Osteoblast (primary cell): ENCODE results near the gene STRA6. TPM values are rescaled to one million over a fixed set of nuclear protein-coding genes. Genes with fewer than 3 reads are reported as not detected.

Experiments used
- DNase-seq: peaks from one replicate; pipeline ENCODE4 v3.0.0; 2011; ENCODE audit warnings: low spot score, mixed read lengths; ENCODE audit not compliant: insufficient read length; ENCODE audit errors: missing footprints
- H2AFZ ChIP-seq: 2 replicates; pipeline ENCODE4 v1.6.0; 2011; ENCODE audit warnings: mild to moderate bottlenecking, low read length
- H3K27ac ChIP-seq: 2 replicates; pipeline ENCODE4 v1.5.1; 2011; ENCODE audit warnings: mild to moderate bottlenecking, low read depth, low read length, moderate library complexity
- H3K27me3 ChIP-seq: 2 replicates; pipeline ENCODE4 v1.6.0; 2012; ENCODE audit warnings: mild to moderate bottlenecking, control low read depth, inconsistent platforms, low read length, moderate library complexity; ENCODE audit not compliant: insufficient read depth
- H3K36me3 ChIP-seq: 2 replicates; pipeline ENCODE4 v1.5.1; 2011; ENCODE audit warnings: mild to moderate bottlenecking, low read length, control low read depth, moderate library complexity; ENCODE audit not compliant: insufficient read depth
- H3K4me1 ChIP-seq: 2 replicates; pipeline ENCODE4 v1.5.1; 2011; ENCODE audit warnings: mild to moderate bottlenecking, low read length, control low read depth, moderate library complexity; ENCODE audit not compliant: insufficient read depth
- H3K4me2 ChIP-seq: 2 replicates; pipeline ENCODE4 v1.6.0; 2011; ENCODE audit warnings: mild to moderate bottlenecking, low read length; ENCODE audit not compliant: insufficient read depth
- H3K4me3 ChIP-seq: fragments of 200-600 bp; sonication (generic); 3 replicates; pipeline ENCODE4 v1.5.1; 2012; ENCODE audit warnings: mild to moderate bottlenecking, low read length, inconsistent platforms; ENCODE audit not compliant: insufficient read depth
- H3K79me2 ChIP-seq: 2 replicates; pipeline ENCODE4 v1.6.0; 2012; ENCODE audit warnings: mild to moderate bottlenecking, low read length, control low read depth, inconsistent platforms; ENCODE audit not compliant: insufficient read depth
- H3K9me3 ChIP-seq: 2 replicates; pipeline ENCODE4 v1.5.1; 2011; ENCODE audit warnings: low read depth, low read length, control low read depth
- H4K20me1 ChIP-seq: 2 replicates; pipeline ENCODE4 v1.6.0; 2012; ENCODE audit warnings: mild to moderate bottlenecking, low read length, control low read depth; ENCODE audit not compliant: insufficient read depth
- CTCF ChIP-seq: IDR thresholded peaks from 2 replicates; pipeline ENCODE4 v1.5.1; 2011; ENCODE audit warnings: mild to moderate bottlenecking, low read depth, low read length, moderate library complexity; ENCODE audit errors: extremely low read depth
- total RNA-seq: library from RNA; depleted of rRNA; stranded (reverse); fragments of >200 nt; gene quantifications from 2 replicates; pipeline ENCODE4 v1.2.3, GENCODE V29; 2012

Gene STRA6
- total RNA-seq, 1 donor = 0.36 TPM

- Histone ChIP-seq H3K79me2 (no peaks in the 10 kb centered on the region), H3K4me3 (peak overlapping the region; percentile 32), H3K4me2 (peak overlapping the region; percentile 62), H3K9me3 (no peaks in the 10 kb centered on the region), H3K36me3 (no peaks in the 10 kb centered on the region), H4K20me1 (no peaks in the 10 kb centered on the region), H2AFZ (no peak overlapping the region), H3K27ac (peak overlapping the region; percentile 52), H3K27me3 (no peaks in the 10 kb centered on the region), H3K4me1 (peaks cover 45% of the 10 kb centered on the region)
- no peak for TF ChIP-seq CTCF
- DNase-seq = peak; percentile 90
These were observed 1.6 kb downstream of the STRA6 start for GRCh38 chr15:74200871-74201419.

GRCh38 chr15:74200412-74200815, 2.2 kb downstream of the STRA6 start:
- TF ChIP-seq CTCF = no peak
- H3K27ac ChIP-seq = peak overlapping the region; percentile 52
- peak overlapping the region; percentile 62 for H3K4me2 ChIP-seq
- no peaks in the 10 kb centered on the region for H4K20me1 ChIP-seq
- H3K4me1 ChIP-seq = peaks cover 48% of the 10 kb centered on the region
- peak overlapping the region; percentile 32 for H3K4me3 ChIP-seq
- H2AFZ ChIP-seq = no peak overlapping the region
- no peaks in the 10 kb centered on the region for H3K27me3 ChIP-seq
- DNase-seq = peak; percentile 95
- H3K36me3 ChIP-seq = no peaks in the 10 kb centered on the region
- no peaks in the 10 kb centered on the region for H3K9me3 ChIP-seq
- H3K79me2 ChIP-seq = no peaks in the 10 kb centered on the region

- H3K4me2 ChIP-seq = no peak overlapping the region
- no peaks in the 10 kb centered on the region for H3K79me2 ChIP-seq
- TF ChIP-seq CTCF = no peak
- no peaks in the 10 kb centered on the region for H3K36me3 ChIP-seq
- no peak overlapping the region for H3K4me3 ChIP-seq
- DNase-seq = peak; percentile 66
- no peak overlapping the region for H2AFZ ChIP-seq
- no peaks in the 10 kb centered on the region for H3K9me3 ChIP-seq
- H3K4me1 ChIP-seq = peaks cover 46% of the 10 kb centered on the region
- no peak overlapping the region for H3K27ac ChIP-seq
- H3K27me3 ChIP-seq = no peaks in the 10 kb centered on the region
- no peaks in the 10 kb centered on the region for H4K20me1 ChIP-seq
These were observed 3.3 kb downstream of the STRA6 start for GRCh38 chr15:74199297-74199652.

- no peaks in the 10 kb centered on the region for H3K27me3 ChIP-seq
- no peak overlapping the region for H3K4me3 ChIP-seq
- no peaks in the 10 kb centered on the region for H3K9me3 ChIP-seq
- peaks cover 50% of the 10 kb centered on the region for H3K4me1 ChIP-seq
- H3K27ac ChIP-seq = no peak overlapping the region
- no peak overlapping the region for H2AFZ ChIP-seq
- peak; percentile 25 for DNase-seq
- H4K20me1 ChIP-seq = no peaks in the 10 kb centered on the region
- H3K79me2 ChIP-seq = no peaks in the 10 kb centered on the region
- no peak overlapping the region for H3K4me2 ChIP-seq
- no peak for TF ChIP-seq CTCF
- H3K36me3 ChIP-seq = no peaks in the 10 kb centered on the region
These were observed 5.2 kb downstream of the STRA6 start for GRCh38 chr15:74197176-74197965.
